ENCODE measurements around the gene ARVCF. TPM values are rescaled to one million over a fixed set of nuclear protein-coding genes. Genes with fewer than 3 reads are reported as not detected.

Gene ARVCF
- total and polyA plus RNA-seq, 2 experiments from 2014 or later = 1.1 to 4.0 TPM

DNA sequence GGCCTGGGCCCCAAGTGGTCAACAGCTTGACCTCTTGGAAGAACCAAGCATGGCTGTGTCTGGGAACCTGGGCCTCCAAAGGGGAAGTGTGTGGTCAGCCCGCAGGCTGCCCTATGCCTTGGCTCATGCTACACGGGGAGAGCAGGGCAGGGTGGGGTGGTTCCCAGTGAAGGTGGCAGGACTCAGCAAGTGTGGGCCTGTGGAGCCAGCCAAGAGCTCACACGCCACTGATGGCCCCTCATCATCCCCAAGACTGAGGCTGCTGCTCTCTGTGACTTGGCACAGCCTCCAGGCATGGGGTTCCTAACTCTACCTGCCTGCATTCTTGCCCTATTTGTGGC is 47.5 kb upstream of the ARVCF start:
- Histone ChIP-seq H3K4me1 (ENCODE audit: insufficient read depth) (no peaks in the 10 kb centered on the region), H3K27me3 (replicated peaks; ENCODE audit: insufficient read depth) (no peaks in the 10 kb centered on the region), H3F3A (ENCODE audit: insufficient read depth) (no peaks in the 10 kb centered on the region), H4K20me1 (ENCODE audit: insufficient read depth) (no peaks in the 10 kb centered on the region), H2AFZ (no peak overlapping the region), H3K4me2 (ENCODE audit: unreplicated experiment) (no peak overlapping the region), H3K9me2 (ENCODE audit: insufficient read depth) (no peaks in the 10 kb centered on the region), H3K79me2 (ENCODE audit: insufficient read depth) (no peaks in the 10 kb centered on the region), H3K36me3 (ENCODE audit: low read depth) (no peaks in the 10 kb centered on the region), H3K27ac (no peak overlapping the region), H3K9me3 (ENCODE audit: low read depth) (no peaks in the 10 kb centered on the region), H3K9ac (no peak overlapping the region), H3K4me3 (no peak overlapping the region)
- no peak for DNase-seq
- no peak for TF ChIP-seq EZH2phosphoT487 (IDR thresholded peaks at IDR 0.05; ENCODE audit: insufficient read depth, low read depth)
- TF ChIP-seq EZH2 (IDR thresholded peaks at IDR 0.05; ENCODE audit: insufficient read depth, poor library complexity, severe bottlenecking) = no peak
- in situ Hi-C loops (cut with MboI) = no loop called here
- WGBS, 2 experiments (ENCODE audit: low coverage in 1 of 2, low lambda C conversion rate in 2 of 2, missing lambda C conversion rate in 2 of 2) = 94 to 100% methylated on average over 2 to 3 of the region's 3 CpGs

DNA sequence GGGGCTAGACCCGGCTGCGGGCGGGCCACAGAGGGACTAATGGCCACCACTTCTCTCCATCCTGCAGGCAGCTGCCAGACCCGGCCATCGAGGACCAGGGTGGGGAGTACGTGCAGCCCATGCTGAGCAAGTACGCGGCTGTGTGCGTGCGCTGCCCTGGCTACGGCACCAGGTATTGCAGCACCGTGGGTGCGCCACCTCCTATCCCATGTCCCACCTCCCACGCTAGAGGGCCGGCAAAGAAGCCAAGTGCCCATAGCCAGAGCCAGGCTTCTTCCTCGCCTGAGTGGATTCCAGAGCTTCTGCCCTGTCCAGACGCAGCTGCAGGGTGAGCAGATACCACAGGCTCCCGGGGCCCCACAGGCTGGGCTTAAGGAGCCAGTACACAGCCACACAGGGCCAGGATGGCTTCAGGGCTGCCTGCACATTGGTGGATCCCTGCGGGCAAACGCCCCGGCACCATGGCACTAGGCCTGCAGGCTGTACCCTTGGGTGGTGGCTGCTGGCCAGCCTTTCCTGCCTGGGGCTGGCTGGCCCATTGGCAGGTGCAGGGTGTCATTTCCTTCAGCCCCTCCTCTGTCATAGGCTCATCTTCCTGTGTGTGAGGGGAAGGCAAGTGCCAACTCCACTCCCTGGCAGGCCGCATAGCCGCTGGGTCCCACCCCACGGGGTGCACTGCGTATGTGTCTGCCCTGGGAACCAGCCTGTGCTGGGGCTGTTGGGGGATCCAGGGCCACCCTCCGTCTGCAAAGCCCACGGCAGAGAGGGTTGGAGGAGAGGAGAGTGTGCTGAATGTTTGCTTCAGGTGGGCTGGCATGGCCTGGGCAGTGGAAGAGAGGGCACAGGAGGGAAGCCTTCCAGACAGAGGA is 46.9 kb upstream of the ARVCF start:
- H3K4me1 ChIP-seq (ENCODE audit: insufficient read depth) = no peaks in the 10 kb centered on the region
- H3K4me2 ChIP-seq (ENCODE audit: unreplicated experiment) = no peak overlapping the region
- no peak overlapping the region for H3K9ac ChIP-seq
- no peak overlapping the region for H3K4me3 ChIP-seq
- H3K9me2 ChIP-seq (ENCODE audit: insufficient read depth) = no peaks in the 10 kb centered on the region
- no peaks in the 10 kb centered on the region for H4K20me1 ChIP-seq (ENCODE audit: insufficient read depth)
- no peak for DNase-seq
- H2AFZ ChIP-seq = no peak overlapping the region
- H3K27ac ChIP-seq = no peak overlapping the region
- H3K79me2 ChIP-seq (ENCODE audit: insufficient read depth) = no peaks in the 10 kb centered on the region
- H3K9me3 ChIP-seq (ENCODE audit: low read depth) = no peaks in the 10 kb centered on the region
- 86 to 88% methylated on average over 27 of the region's 27 CpGs for WGBS, 2 experiments (ENCODE audit: low coverage in 1 of 2, low lambda C conversion rate in 2 of 2, missing lambda C conversion rate in 2 of 2)
- H3F3A ChIP-seq (ENCODE audit: insufficient read depth) = no peaks in the 10 kb centered on the region
- H3K36me3 ChIP-seq (ENCODE audit: low read depth) = no peaks in the 10 kb centered on the region
- in situ Hi-C loops (cut with MboI) = no loop called here
- TF ChIP-seq EZH2phosphoT487 (IDR thresholded peaks at IDR 0.05; ENCODE audit: insufficient read depth, low read depth) (no peak), EZH2 (IDR thresholded peaks at IDR 0.05; ENCODE audit: insufficient read depth, poor library complexity, severe bottlenecking) (no peak)
- H3K27me3 ChIP-seq (replicated peaks; ENCODE audit: insufficient read depth) = no peaks in the 10 kb centered on the region

DNA sequence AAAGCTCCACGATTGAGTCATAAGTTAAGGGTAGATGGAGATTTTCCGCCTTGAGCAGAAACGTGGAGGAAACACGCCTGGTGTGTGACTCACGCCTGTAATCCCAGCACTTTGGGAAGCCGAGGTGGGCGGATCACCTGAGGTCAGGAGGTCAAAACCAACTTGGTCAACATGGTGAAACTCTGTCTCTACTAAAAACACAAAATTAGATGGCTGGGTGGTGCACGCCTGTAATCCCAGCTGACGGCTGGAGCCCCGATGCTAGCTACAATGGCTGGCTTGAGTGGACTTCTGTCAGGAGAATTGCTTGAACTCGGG is 46.1 kb upstream of the ARVCF start:
- no peaks in the 10 kb centered on the region for H3K36me3 ChIP-seq (ENCODE audit: low read depth)
- no peak overlapping the region for H3K4me3 ChIP-seq
- in situ Hi-C loops (cut with MboI) = no loop called here
- 82 to 83% methylated on average over 11 of the region's 11 CpGs for WGBS, 2 experiments (ENCODE audit: low coverage in 1 of 2, low lambda C conversion rate in 2 of 2, missing lambda C conversion rate in 2 of 2)
- no peak overlapping the region for H2AFZ ChIP-seq
- H3K9me3 ChIP-seq (ENCODE audit: low read depth) = no peaks in the 10 kb centered on the region
- peak; percentile 41 for DNase-seq
- H3K27me3 ChIP-seq (replicated peaks; ENCODE audit: insufficient read depth) = no peaks in the 10 kb centered on the region
- no peaks in the 10 kb centered on the region for H3K79me2 ChIP-seq (ENCODE audit: insufficient read depth)
- H4K20me1 ChIP-seq (ENCODE audit: insufficient read depth) = no peaks in the 10 kb centered on the region
- TF ChIP-seq EZH2phosphoT487 (IDR thresholded peaks at IDR 0.05; ENCODE audit: insufficient read depth, low read depth) (no peak), EZH2 (IDR thresholded peaks at IDR 0.05; ENCODE audit: insufficient read depth, poor library complexity, severe bottlenecking) (no peak)
- H3K27ac ChIP-seq = no peak overlapping the region
- H3K9me2 ChIP-seq (ENCODE audit: insufficient read depth) = no peaks in the 10 kb centered on the region
- no peak overlapping the region for H3K4me2 ChIP-seq (ENCODE audit: unreplicated experiment)
- no peak overlapping the region for H3K9ac ChIP-seq
- H3K4me1 ChIP-seq (ENCODE audit: insufficient read depth) = no peaks in the 10 kb centered on the region
- H3F3A ChIP-seq (ENCODE audit: insufficient read depth) = no peaks in the 10 kb centered on the region

GRCh38 chr22:20062043-20062765 is 45.6 kb upstream of the ARVCF start:
- H3K4me2 ChIP-seq (ENCODE audit: unreplicated experiment) = no peak overlapping the region
- H4K20me1 ChIP-seq (ENCODE audit: insufficient read depth) = no peaks in the 10 kb centered on the region
- no peaks in the 10 kb centered on the region for H3K27me3 ChIP-seq (replicated peaks; ENCODE audit: insufficient read depth)
- no peaks in the 10 kb centered on the region for H3K9me2 ChIP-seq (ENCODE audit: insufficient read depth)
- TF ChIP-seq EZH2phosphoT487 (IDR thresholded peaks at IDR 0.05; ENCODE audit: insufficient read depth, low read depth) (no peak), EZH2 (IDR thresholded peaks at IDR 0.05; ENCODE audit: insufficient read depth, poor library complexity, severe bottlenecking) (no peak)
- no peak overlapping the region for H3K27ac ChIP-seq
- 95 to 97% methylated on average over 15 to 18 of the region's 18 CpGs for WGBS, 2 experiments (ENCODE audit: low coverage in 1 of 2, low lambda C conversion rate in 2 of 2, missing lambda C conversion rate in 2 of 2)
- H3K79me2 ChIP-seq (ENCODE audit: insufficient read depth) = no peaks in the 10 kb centered on the region
- DNase-seq = no peak
- H3K36me3 ChIP-seq (ENCODE audit: low read depth) = no peaks in the 10 kb centered on the region
- in situ Hi-C loops (cut with MboI) = no loop called here
- no peak overlapping the region for H3K4me3 ChIP-seq
- no peaks in the 10 kb centered on the region for H3K9me3 ChIP-seq (ENCODE audit: low read depth)
- no peak overlapping the region for H3K9ac ChIP-seq
- no peaks in the 10 kb centered on the region for H3K4me1 ChIP-seq (ENCODE audit: insufficient read depth)
- H2AFZ ChIP-seq = no peak overlapping the region
- H3F3A ChIP-seq (ENCODE audit: insufficient read depth) = no peaks in the 10 kb centered on the region
